SK-N-MC (cell line): ENCODE results near the gene PPM1J.

Experiments used
- DNase-seq: peaks from one replicate; pipeline ENCODE4 v3.0.0-alpha.2; 2011; ENCODE audit warnings: low read depth, low spot score
- H3K27ac ChIP-seq: fragments of 200-600 bp; sonication (generic); 2 replicates; pipeline ENCODE4 v1.5.1; 2016; ENCODE audit warnings: mixed run types
- H3K36me3 ChIP-seq: fragments of 200-600 bp; sonication (generic); 2 replicates; pipeline ENCODE4 v1.6.1; 2017; ENCODE audit warnings: antibody characterized with exemption, low read length, mixed read lengths; ENCODE audit not compliant: insufficient read depth
- H3K4me3 ChIP-seq: fragments of 200-600 bp; sonication (generic); 2 replicates; pipeline ENCODE4 v1.5.1; 2016
- H3K9ac ChIP-seq: fragments of 200-600 bp; sonication (generic); 2 replicates; pipeline ENCODE4 v1.8.0; 2017; ENCODE audit warnings: mixed run types, mixed read lengths; ENCODE audit not compliant: insufficient read length
- H3K9me3 ChIP-seq: fragments of 200-600 bp; sonication (generic); 2 replicates; pipeline ENCODE4 v1.6.1; 2017; ENCODE audit warnings: low read depth, mild to moderate bottlenecking, antibody characterized with exemption, low read length, moderate library complexity, mixed read lengths
- EZH2 ChIP-seq: fragments of 200-600 bp; sonication (generic); IDR thresholded peaks from one replicate; pipeline ENCODE4 v1.6.1; 2017; ENCODE audit warnings: antibody characterized with exemption
- FOXP2 ChIP-seq: optimal IDR thresholded peaks from 2 replicates; pipeline ENCODE3; 2011; ENCODE audit warnings: mild to moderate bottlenecking, moderate library complexity; ENCODE audit not compliant: insufficient read depth; ENCODE audit errors: extremely low read length, control extremely low read depth
- POLR2AphosphoS5 ChIP-seq: IDR thresholded peaks from 2 replicates; pipeline ENCODE4 v1.6.1; 2012; ENCODE audit warnings: mild to moderate bottlenecking, low read depth, low read length, borderline replicate concordance

Gene PPM1J, protein sequence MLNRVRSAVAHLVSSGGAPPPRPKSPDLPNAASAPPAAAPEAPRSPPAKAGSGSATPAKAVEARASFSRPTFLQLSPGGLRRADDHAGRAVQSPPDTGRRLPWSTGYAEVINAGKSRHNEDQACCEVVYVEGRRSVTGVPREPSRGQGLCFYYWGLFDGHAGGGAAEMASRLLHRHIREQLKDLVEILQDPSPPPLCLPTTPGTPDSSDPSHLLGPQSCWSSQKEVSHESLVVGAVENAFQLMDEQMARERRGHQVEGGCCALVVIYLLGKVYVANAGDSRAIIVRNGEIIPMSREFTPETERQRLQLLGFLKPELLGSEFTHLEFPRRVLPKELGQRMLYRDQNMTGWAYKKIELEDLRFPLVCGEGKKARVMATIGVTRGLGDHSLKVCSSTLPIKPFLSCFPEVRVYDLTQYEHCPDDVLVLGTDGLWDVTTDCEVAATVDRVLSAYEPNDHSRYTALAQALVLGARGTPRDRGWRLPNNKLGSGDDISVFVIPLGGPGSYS

GRCh38 chr1:112715264-112716053 lies at the start of gene PPM1J:
TSS of gene PPM1J (minus strand) at chr1:112715332. CDS start at chr1:112715301, 31 bp downstream.
- TF ChIP-seq POLR2AphosphoS5 = no peak
- no peak for TF ChIP-seq EZH2
- TF ChIP-seq FOXP2 = no peak
- no peaks in the 10 kb centered on the region for H3K36me3 ChIP-seq
- peak within 1 kb of the TSS; percentile 32 for H3K9ac ChIP-seq

DNA sequence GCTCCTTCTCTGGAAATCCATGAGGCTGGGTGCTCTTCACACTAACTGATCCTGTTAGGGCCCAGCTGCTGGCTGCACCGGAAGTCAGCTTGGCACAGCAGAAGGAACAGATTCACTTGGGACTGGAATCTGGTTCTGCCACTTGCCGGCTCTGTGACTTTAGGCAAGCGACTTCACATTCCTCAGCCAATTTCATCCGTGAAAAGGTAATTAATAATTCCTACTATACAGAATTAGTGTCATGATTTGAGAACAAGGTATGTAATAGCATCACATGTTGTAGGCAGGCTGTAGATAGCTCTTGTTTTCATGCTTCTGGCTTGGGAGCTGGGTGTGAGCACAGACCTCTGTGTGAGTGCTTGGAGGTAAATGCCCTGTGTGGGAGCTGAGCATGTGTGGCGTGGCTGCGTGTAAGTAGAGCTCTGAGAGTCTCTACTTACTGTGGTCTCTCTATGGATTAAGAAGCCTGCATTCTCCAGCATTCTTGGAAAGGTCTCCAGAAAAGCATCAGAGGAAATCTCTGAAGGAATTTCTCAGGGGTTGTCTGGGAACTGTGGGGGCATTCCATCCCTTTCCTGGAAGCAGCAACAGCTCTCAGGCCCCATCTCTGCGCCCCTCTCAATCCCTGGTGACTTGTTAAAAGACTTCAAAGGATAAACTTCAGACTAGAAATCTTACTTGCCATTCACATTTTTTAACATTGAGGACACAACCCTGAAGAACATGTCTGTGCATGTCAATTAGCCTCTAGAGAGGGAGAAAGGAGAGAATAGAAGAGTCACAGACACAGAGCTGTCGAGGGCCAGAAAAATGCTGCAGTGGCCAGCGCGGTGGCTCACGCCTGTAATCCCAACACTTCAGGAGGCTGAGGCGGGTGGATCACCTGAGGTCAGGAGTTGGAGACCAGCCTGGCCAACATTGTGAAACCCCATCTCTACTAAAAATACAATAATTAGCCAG lies 47.7 kb upstream of the PPM1J start:
- Histone ChIP-seq H3K4me3 (no peak overlapping the region), H3K36me3 (no peaks in the 10 kb centered on the region), H3K27ac (no peak overlapping the region), H3K9ac (no peak overlapping the region), H3K9me3 (no peaks in the 10 kb centered on the region)
- DNase-seq = no peak
- no peak for TF ChIP-seq EZH2
- no peak for TF ChIP-seq FOXP2
- TF ChIP-seq POLR2AphosphoS5 = no peak

More at GRCh38 chr1:112715264-112716053, at the start of gene PPM1J:
- Histone ChIP-seq H3K9me3 (no peaks in the 10 kb centered on the region), H3K27ac (no peak within 1 kb of the TSS), H3K4me3 (peak within 1 kb of the TSS; percentile 88)
- no peak for DNase-seq

- Histone ChIP-seq H3K27ac (no peak overlapping the region), H3K36me3 (no peaks in the 10 kb centered on the region), H3K4me3 (no peak overlapping the region), H3K9ac (no peak overlapping the region), H3K9me3 (no peaks in the 10 kb centered on the region)
- TF ChIP-seq FOXP2 (no peak), POLR2AphosphoS5 (no peak), EZH2 (no peak)
- DNase-seq = no peak
Measured at GRCh38 chr1:112761714-112762480, 46.8 kb upstream of the PPM1J start.

- Histone ChIP-seq H3K9ac (no peak overlapping the region), H3K4me3 (no peak overlapping the region), H3K9me3 (no peaks in the 10 kb centered on the region), H3K27ac (no peak overlapping the region), H3K36me3 (no peaks in the 10 kb centered on the region)
- no peak for DNase-seq
- TF ChIP-seq FOXP2 (no peak), POLR2AphosphoS5 (no peak), EZH2 (no peak)
Measured at GRCh38 chr1:112759228-112759627, 44.1 kb upstream of the PPM1J start.

DNA sequence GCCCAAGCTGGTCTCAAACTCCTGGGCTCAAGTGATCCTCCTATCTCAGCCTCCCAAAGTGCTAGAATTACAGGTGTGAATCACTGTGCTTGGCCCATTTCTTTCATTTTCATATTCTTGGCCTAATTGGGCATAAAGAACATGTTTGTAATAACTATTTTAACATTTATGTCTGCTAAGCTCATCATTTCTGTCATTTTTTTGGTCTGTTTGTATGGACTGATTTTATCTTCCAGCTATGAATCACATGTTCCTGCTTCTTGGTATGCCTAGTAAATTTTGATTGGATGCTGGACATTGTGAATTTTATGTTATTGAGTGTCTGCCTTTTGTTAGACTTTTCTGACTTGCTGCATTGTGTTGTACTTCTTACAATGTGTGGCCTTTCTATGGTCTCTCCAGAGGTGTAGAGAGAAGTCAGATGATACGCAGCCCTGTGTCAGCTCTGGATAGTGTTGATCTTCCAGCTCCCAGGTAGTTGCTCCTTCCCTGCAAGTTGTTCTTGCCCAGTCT lies 39.0 kb upstream of the PPM1J start:
- no peak overlapping the region for H3K9ac ChIP-seq
- no peak overlapping the region for H3K4me3 ChIP-seq
- TF ChIP-seq EZH2 (no peak), POLR2AphosphoS5 (no peak), FOXP2 (no peak)
- DNase-seq = no peak
- H3K27ac ChIP-seq = no peak overlapping the region
- no peaks in the 10 kb centered on the region for H3K36me3 ChIP-seq
- no peaks in the 10 kb centered on the region for H3K9me3 ChIP-seq

- DNase-seq = no peak
- no peak overlapping the region for H3K4me3 ChIP-seq
- H3K9me3 ChIP-seq = no peaks in the 10 kb centered on the region
- no peak overlapping the region for H3K9ac ChIP-seq
- H3K36me3 ChIP-seq = no peaks in the 10 kb centered on the region
- H3K27ac ChIP-seq = no peak overlapping the region
- TF ChIP-seq EZH2 (no peak), POLR2AphosphoS5 (no peak), FOXP2 (no peak)
Measured at GRCh38 chr1:112748396-112748795, 33.3 kb upstream of the PPM1J start.

DNA sequence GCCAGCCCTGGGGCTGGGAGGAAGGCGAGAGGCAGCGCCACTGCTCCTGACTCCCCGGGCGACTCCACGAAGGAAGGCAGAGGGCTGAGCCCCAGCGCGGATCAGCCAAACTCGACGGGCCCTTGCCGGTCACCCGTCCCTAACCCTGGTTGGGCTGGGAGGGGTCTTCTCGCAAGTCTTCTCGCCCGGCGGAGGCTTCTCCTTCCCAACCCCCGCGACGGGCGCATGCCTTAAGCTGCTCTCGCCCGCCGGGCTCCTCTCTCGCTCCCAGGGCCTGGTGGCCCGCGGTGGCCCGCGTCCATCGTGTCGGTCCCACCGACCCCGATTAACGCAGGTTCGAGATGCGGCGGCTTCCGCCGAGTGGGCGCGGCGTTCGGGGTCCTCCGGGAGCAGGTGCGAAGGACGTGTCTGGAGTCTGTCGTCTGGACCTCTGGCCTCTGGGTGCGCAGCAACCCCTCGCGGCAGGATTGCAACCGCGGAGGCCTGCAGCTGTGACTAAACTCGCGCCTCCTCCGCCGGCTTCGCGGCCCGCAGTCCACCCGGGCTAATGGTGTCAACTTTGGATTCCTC lies 29.0 kb upstream of the PPM1J start:
- Histone ChIP-seq H3K27ac (no peak overlapping the region), H3K36me3 (no peaks in the 10 kb centered on the region), H3K9ac (no peak overlapping the region), H3K9me3 (no peaks in the 10 kb centered on the region), H3K4me3 (no peak overlapping the region)
- TF ChIP-seq FOXP2 (no peak), POLR2AphosphoS5 (no peak), EZH2 (no peak)
- DNase-seq = no peak
